Endothelial cell of umbilical vein (primary cell): Measurements from ENCODE around the gene DET1.

Source experiments
- CTCF ChIP-seq, 2 donors: IDR thresholded peaks; 1 replicate in 1 of 2; 2 replicates in 1 of 2; pipeline ENCODE4 v1.5.1; 2011; ENCODE audit warnings: low read length in 2 of 2, mild to moderate bottlenecking in 2 of 2, moderate library complexity in 2 of 2, control low read depth in 1 of 2, inconsistent platforms in 1 of 2, low read depth in 1 of 2; ENCODE audit not compliant: insufficient read depth in 1 of 2; ENCODE audit errors: extremely low read depth in 1 of 2
- EZH2 ChIP-seq: IDR thresholded peaks from 2 replicates; pipeline ENCODE4 v1.6.1; 2012; ENCODE audit warnings: borderline replicate concordance, low read depth, mild to moderate bottlenecking, moderate library complexity, low read length, inconsistent platforms; ENCODE audit not compliant: severe bottlenecking
- POLR2AphosphoS5 ChIP-seq: IDR thresholded peaks from 2 replicates; pipeline ENCODE4 v1.6.1; 2012; ENCODE audit warnings: low read depth, mild to moderate bottlenecking, control low read depth, low read length, moderate library complexity; ENCODE audit not compliant: insufficient read depth

GRCh38 chr15:88504445-88504844 lies 42.0 kb downstream of the DET1 start:
- TF ChIP-seq CTCF (IDR thresholded peaks at IDR 0.05; ENCODE audit: extremely low read depth in 1 of 2, insufficient read depth in 1 of 2, low read depth in 1 of 2, low read length in 2 of 2) (no peak), POLR2AphosphoS5 (no peak), EZH2 (no peak)
